ENCODE data around the gene INPP5A. TPM values are rescaled to one million over a fixed set of nuclear protein-coding genes. Genes with fewer than 3 reads are reported as not detected.
A peak's percentile ranks its signal among the peaks of the same experiment; 100 is the strongest.
"Not testable (repeated sequence)": the region's sequence is repeated elsewhere in the genome, so short reads cannot be mapped to it uniquely, and the experiment has no call there.

INPP5A gene
- polyA plus RNA-seq, 4 donors = 21.1 to 25.0 (median 22.8) TPM

DNA sequence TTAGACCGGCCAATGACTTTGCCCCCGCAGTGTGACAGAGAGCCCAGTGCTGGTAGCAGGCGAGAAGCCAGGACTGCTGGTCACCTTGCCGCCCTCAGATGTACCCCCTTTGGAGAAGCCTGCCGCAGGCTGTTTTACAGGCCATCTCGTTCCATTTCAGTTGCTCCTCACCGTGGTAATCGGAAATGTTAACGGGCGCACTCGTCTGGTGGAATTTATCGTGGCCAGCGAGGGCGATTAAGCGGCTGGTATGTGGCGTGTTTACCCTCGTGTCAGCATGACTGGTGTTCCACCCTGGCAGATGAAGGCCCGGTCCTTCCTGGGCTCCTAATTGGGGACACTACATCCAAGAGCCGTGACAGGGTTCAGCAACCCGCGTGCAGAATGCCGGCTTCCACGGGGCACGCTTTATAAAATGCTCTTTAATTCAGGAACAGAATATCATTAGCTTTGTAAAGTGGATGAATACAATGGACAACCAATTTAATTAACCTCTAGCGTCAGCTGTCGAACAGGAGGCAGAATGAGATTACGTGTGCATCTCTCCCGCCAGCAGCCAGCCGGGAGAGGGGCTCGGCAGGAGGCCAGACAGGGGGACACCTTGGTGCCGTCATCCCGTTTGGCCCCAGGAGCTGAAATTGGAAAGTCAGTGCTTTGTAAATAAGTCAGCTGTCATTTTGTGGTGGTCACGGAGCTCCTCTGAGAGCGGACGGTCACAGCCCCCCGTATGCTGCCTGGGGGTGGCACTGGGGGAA is 140.1 kb downstream of the INPP5A start:
- FAIRE-seq = no peak
- DNase-seq = no peak

DNA sequence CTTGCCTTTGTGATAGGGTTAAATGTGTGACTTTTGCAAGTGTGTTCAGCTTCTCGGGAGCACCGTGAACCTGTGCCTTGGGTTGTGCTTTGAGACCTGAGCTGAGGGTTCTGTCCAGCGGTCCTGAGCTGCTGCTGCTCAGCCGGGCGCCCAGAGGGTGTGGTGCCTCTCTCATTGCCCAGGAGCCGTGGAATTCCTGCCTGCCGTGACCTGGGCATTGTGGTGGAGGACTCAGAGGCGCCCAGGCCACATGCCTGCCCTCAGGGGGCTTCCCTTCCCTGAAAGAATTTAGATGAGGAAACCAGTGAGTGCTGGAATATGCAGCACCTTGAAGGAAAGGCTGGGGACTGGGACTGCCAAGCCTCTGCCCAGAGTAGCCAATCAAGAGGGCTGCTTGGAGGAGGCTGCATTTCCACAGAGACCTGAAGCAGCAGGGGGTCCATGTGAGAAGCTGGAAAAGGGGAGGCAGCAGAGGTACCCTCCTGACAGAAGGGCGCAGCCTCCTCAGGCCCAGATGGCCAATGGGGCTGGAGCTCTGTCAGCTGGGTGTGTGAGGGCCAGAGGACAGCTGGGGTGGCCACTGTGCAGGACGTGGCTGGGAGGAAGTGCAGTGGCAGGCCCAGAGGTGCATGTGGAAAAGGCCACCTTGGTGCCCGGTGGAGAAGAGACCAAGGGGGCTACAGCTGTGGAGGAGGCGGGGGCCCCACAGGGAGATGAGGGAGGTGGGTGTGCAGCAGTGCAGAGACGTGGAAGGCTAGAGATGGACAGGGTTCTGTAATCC is 141.0 kb downstream of the INPP5A start:
- peaks cover 0 to 8% (median 0%) of the 10 kb centered on the region in 3 donors for H3K36me3 ChIP-seq (ENCODE audit: control insufficient read depth in 3 of 3, insufficient read depth in 2 of 3, low read depth in 1 of 3, low read length in 3 of 3)
- no peak for FAIRE-seq
- 86 to 94% (median 87%) methylated on average over 13 of the region's 13 CpGs for WGBS, 3 donors
- DNase-seq = no peak
- H3K27me3 ChIP-seq (ENCODE audit: control insufficient read depth in 3 of 3, insufficient read depth in 3 of 3, low read length in 3 of 3) = no peaks in the 10 kb centered on the region
- no peak overlapping the region for H3K4me3 ChIP-seq (ENCODE audit: low read depth in 1 of 3, low read length in 3 of 3)
- H3K27ac ChIP-seq (ENCODE audit: low read depth in 1 of 3, low read length in 2 of 3) = no peak overlapping the region
- no peaks in the 10 kb centered on the region for H3K9me3 ChIP-seq (ENCODE audit: control insufficient read depth in 2 of 2, insufficient read depth in 1 of 2, low read depth in 1 of 2, low read length in 1 of 2)
- no peaks in the 10 kb centered on the region for H3K4me1 ChIP-seq (ENCODE audit: control insufficient read depth in 3 of 3, insufficient read depth in 2 of 3, low read depth in 1 of 3, low read length in 2 of 3)

More for the DNA sequence above, 140.1 kb downstream of the INPP5A start:
- H3K27me3 ChIP-seq (ENCODE audit: control insufficient read depth in 3 of 3, insufficient read depth in 3 of 3, low read length in 3 of 3) = no peaks in the 10 kb centered on the region
- WGBS, 3 donors = 92 to 97% (median 93%) methylated on average over 36 of the region's 36 CpGs
- peaks cover 0 to 8% (median 0%) of the 10 kb centered on the region in 3 donors for H3K36me3 ChIP-seq (ENCODE audit: control insufficient read depth in 3 of 3, insufficient read depth in 2 of 3, low read depth in 1 of 3, low read length in 3 of 3)
- H3K27ac ChIP-seq (ENCODE audit: low read depth in 1 of 3, low read length in 2 of 3) = no peak overlapping the region
- H3K4me1 ChIP-seq (ENCODE audit: control insufficient read depth in 3 of 3, insufficient read depth in 2 of 3, low read depth in 1 of 3, low read length in 2 of 3) = no peaks in the 10 kb centered on the region
- no peak overlapping the region for H3K4me3 ChIP-seq (ENCODE audit: low read depth in 1 of 3, low read length in 3 of 3)
- H3K9me3 ChIP-seq (ENCODE audit: control insufficient read depth in 2 of 2, insufficient read depth in 1 of 2, low read depth in 1 of 2, low read length in 1 of 2) = no peaks in the 10 kb centered on the region

DNA sequence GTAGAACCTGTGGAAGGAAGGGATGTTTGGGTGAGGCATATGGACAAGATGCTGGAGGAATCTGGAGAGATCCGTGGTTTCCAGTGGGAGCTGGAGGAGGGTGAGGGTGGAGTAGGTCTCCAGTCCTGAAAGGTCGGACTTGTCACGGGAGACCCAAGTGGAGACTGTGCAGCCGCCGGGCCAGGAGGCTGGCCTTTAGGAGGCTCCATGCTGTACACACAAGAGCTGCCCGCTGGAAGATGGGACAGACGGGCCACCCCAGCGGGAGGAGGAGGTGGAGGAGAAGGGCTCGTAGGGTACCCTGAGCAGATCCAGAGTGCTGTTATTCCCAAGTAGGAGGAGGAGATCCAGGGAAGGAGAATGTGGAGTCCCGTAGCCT is 141.6 kb downstream of the INPP5A start:
- H3K36me3 ChIP-seq (ENCODE audit: control insufficient read depth in 3 of 3, insufficient read depth in 2 of 3, low read depth in 1 of 3, low read length in 3 of 3) = peaks cover 0 to 8% (median 0%) of the 10 kb centered on the region in 3 donors
- no peak overlapping the region for H3K27ac ChIP-seq (ENCODE audit: low read depth in 1 of 3, low read length in 2 of 3)
- H3K9me3 ChIP-seq (ENCODE audit: control insufficient read depth in 2 of 2, insufficient read depth in 1 of 2, low read depth in 1 of 2, low read length in 1 of 2) = no peaks in the 10 kb centered on the region
- H3K4me1 ChIP-seq (ENCODE audit: control insufficient read depth in 3 of 3, insufficient read depth in 2 of 3, low read depth in 1 of 3, low read length in 2 of 3) = no peaks in the 10 kb centered on the region
- no peaks in the 10 kb centered on the region for H3K27me3 ChIP-seq (ENCODE audit: control insufficient read depth in 3 of 3, insufficient read depth in 3 of 3, low read length in 3 of 3)
- no peak for FAIRE-seq
- no peak overlapping the region for H3K4me3 ChIP-seq (ENCODE audit: low read depth in 1 of 3, low read length in 3 of 3)
- WGBS, 3 donors = 93 to 97% (median 95%) methylated on average over 10 of the region's 10 CpGs
- DNase-seq = no peak

DNA sequence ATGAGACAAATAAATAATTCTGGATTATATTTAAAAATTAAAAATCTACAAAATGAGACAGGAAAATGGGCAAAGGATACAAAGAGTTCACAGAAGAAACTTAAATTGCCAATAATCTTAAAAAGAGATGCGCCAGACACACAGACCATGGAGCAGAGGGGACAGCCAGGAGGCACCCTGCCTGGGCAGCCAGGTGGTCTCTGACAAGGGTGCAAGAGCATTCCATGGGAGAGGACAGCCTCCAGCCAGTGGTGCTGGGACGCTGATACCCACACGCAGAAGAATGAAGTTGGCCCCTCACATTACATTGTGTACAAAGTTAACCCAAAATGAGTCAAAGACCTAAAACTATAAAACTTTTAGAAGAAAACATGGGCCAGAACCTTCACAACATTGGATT is 142.1 kb downstream of the INPP5A start:
- no peak overlapping the region for H3K27ac ChIP-seq (ENCODE audit: low read depth in 1 of 3, low read length in 2 of 3)
- H3K27me3 ChIP-seq (ENCODE audit: control insufficient read depth in 3 of 3, insufficient read depth in 3 of 3, low read length in 3 of 3) = no peaks in the 10 kb centered on the region
- H3K9me3 ChIP-seq (ENCODE audit: control insufficient read depth in 2 of 2, insufficient read depth in 1 of 2, low read depth in 1 of 2, low read length in 1 of 2) = no peaks in the 10 kb centered on the region
- DNase-seq (no peak), FAIRE-seq (no peak)
- WGBS, 3 donors = 97 to 100% (median 100%) methylated on average over 3 of the region's 3 CpGs
- H3K4me1 ChIP-seq (ENCODE audit: control insufficient read depth in 3 of 3, insufficient read depth in 2 of 3, low read depth in 1 of 3, low read length in 2 of 3) = no peaks in the 10 kb centered on the region
- H3K4me3 ChIP-seq (ENCODE audit: low read depth in 1 of 3, low read length in 3 of 3) = no peak overlapping the region
- H3K36me3 ChIP-seq (ENCODE audit: control insufficient read depth in 3 of 3, insufficient read depth in 2 of 3, low read depth in 1 of 3, low read length in 3 of 3) = peaks cover 0 to 8% (median 0%) of the 10 kb centered on the region in 3 donors

DNA sequence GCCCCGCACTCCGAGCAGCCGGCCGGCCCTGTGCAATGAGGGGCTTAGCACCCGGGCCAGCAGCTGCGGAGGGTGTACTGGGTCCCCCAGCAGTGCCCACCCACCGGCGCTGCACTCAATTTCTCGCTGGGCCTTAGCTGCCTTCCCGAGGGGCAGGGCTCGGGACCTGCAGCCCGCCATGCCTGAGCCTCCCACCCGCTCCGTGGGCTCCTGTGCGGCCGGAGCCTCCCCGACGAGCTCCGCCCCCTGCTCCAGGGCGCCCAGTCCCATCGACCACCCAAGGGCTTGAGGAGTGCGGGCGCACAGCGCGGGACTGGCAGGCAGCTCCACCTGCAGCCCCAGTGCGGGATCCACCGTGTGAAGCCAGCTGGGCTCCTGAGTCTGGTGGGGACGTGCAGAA is 143.2 kb downstream of the INPP5A start:
- DNase-seq; H3K27ac ChIP-seq (ENCODE audit: low read depth in 1 of 3, low read length in 2 of 3); H3K9me3 ChIP-seq (ENCODE audit: control insufficient read depth in 2 of 2, insufficient read depth in 1 of 2, low read depth in 1 of 2, low read length in 1 of 2); H3K4me3 ChIP-seq (ENCODE audit: low read depth in 1 of 3, low read length in 3 of 3); H3K27me3 ChIP-seq (ENCODE audit: control insufficient read depth in 3 of 3, insufficient read depth in 3 of 3, low read length in 3 of 3); H3K36me3 ChIP-seq (ENCODE audit: control insufficient read depth in 3 of 3, insufficient read depth in 2 of 3, low read depth in 1 of 3, low read length in 3 of 3); FAIRE-seq; H3K4me1 ChIP-seq (ENCODE audit: control insufficient read depth in 3 of 3, insufficient read depth in 2 of 3, low read depth in 1 of 3, low read length in 2 of 3): not testable (repeated sequence)
- WGBS, 3 donors = 95 to 96% (median 96%) methylated on average over 14 to 24 of the region's 28 CpGs

DNA sequence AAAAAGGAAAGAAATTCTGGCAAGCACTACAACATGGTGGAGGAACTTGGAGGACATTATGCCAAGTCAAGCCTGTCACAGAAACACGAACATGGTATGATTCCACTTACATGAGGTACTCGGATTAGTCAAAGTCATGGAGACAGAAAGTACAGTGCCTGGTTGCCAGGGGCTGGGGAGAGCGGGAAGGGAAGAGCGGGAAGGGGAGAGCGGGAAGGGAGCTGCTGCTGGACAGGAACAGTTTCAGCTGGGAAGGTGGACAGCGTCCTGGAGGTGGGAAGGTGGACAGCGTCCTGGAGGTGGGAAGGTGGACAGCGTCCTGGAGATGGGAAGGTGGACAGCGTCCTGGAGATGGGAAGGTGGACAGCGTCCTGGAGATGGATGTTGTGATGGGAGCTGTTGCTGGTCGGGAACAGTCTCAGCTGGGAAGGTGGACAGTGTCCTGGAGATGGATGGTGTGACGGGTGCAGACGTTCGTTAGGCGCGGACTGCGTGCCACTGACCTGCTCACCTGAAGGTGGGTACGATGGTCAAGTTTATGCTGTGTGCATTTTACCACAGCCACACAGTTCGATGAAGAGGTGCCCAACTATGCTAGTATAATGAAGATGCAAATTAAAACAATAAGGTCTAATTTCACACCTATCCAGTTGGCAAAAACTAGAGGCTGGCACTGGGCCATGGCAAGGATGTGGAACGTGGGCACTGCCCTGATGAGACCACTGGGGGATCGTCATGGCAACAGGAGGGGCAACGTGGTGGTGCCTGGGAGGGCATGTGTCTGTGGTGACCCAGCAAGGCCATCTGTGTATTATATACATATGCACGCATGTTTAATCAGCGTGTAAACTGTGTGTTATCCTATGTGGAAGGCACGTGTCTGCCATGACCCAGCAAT is 144.5 kb downstream of the INPP5A start:
- WGBS, 3 donors = 92 to 94% (median 94%) methylated on average over 25 of the region's 25 CpGs
- DNase-seq = no peak
- H3K36me3 ChIP-seq (ENCODE audit: control insufficient read depth in 3 of 3, insufficient read depth in 2 of 3, low read depth in 1 of 3, low read length in 3 of 3) = peaks cover 0 to 7% (median 0%) of the 10 kb centered on the region in 3 donors
- H3K27ac ChIP-seq (ENCODE audit: low read depth in 1 of 3, low read length in 2 of 3) = no peak overlapping the region
- H3K4me3 ChIP-seq (ENCODE audit: low read depth in 1 of 3, low read length in 3 of 3) = no peak overlapping the region
- H3K4me1 ChIP-seq (ENCODE audit: control insufficient read depth in 3 of 3, insufficient read depth in 2 of 3, low read depth in 1 of 3, low read length in 2 of 3) = peaks cover 0 to 4% (median 0%) of the 10 kb centered on the region in 3 donors
- FAIRE-seq = no peak
- H3K9me3 ChIP-seq (ENCODE audit: control insufficient read depth in 2 of 2, insufficient read depth in 1 of 2, low read depth in 1 of 2, low read length in 1 of 2) = no peaks in the 10 kb centered on the region
- no peaks in the 10 kb centered on the region for H3K27me3 ChIP-seq (ENCODE audit: control insufficient read depth in 3 of 3, insufficient read depth in 3 of 3, low read length in 3 of 3)

DNA sequence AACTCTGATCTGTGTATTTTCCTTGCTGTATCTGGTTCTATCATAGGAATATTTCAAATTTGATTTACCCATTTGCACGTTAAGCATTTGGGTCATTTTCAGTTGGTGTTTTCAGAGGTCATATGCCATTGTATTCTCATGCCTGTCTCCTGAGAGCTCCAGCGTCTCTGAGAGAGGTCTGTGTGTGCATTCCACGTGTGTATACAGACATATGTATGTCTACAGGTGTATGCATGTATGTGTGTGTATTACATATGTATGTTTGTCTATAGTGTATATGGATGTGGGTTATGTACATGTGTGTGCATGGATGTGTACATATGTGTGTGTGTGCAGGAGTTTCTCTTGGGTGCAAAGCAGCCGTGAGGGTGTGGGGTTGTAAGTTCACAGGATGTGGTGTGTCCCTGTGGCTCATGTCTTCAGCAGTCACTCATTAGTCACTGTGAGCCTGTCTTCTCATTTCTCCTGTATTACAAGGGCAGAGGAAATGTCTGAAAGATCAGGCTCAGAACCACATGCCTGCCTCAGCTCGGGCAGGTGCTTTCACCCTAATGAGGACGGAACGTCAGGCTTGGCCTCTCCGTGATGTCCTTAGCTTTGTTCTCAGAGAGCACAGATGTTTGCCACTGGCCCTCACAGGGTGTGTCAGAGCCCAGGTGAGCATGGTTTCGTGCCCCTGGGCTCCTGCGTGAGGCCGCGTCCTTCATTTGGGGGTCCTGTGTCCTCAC is 146.7 kb downstream of the INPP5A start:
- Histone ChIP-seq H3K27me3 (ENCODE audit: control insufficient read depth in 3 of 3, insufficient read depth in 3 of 3, low read length in 3 of 3) (no peaks in the 10 kb centered on the region), H3K36me3 (ENCODE audit: control insufficient read depth in 3 of 3, insufficient read depth in 2 of 3, low read depth in 1 of 3, low read length in 3 of 3) (peaks cover 0 to 3% (median 0%) of the 10 kb centered on the region in 3 donors), H3K4me1 (ENCODE audit: control insufficient read depth in 3 of 3, insufficient read depth in 2 of 3, low read depth in 1 of 3, low read length in 2 of 3) (peaks cover 0 to 4% (median 0%) of the 10 kb centered on the region in 3 donors), H3K4me3 (ENCODE audit: low read depth in 1 of 3, low read length in 3 of 3) (no peak overlapping the region), H3K27ac (ENCODE audit: low read depth in 1 of 3, low read length in 2 of 3) (peak overlapping the region in 1 of 3 donors; percentile 35), H3K9me3 (ENCODE audit: control insufficient read depth in 2 of 2, insufficient read depth in 1 of 2, low read depth in 1 of 2, low read length in 1 of 2) (no peaks in the 10 kb centered on the region)
- DNase-seq (peak; percentile 3 to 30), FAIRE-seq (no peak)
- WGBS, 3 donors = 78 to 88% (median 82%) methylated on average over 12 of the region's 12 CpGs
